ENCODE results near the gene CETP. TPM values are rescaled to one million over a fixed set of nuclear protein-coding genes. Genes with fewer than 3 reads are reported as not detected.

The CETP gene
- total RNA-seq, 1 donor = not detected

- no peak overlapping the region for H3K4me3 ChIP-seq (ENCODE audit: low read depth, low read length)
- no peak for TF ChIP-seq CTCF (IDR thresholded peaks at IDR 0.05; ENCODE audit: insufficient read depth, low read length)
- DNase-seq (ENCODE audit: low read depth) = no peak
Measured at GRCh38 chr16:57021757-57022156, 60.0 kb downstream of the CETP start.

GRCh38 chr16:57022445-57022844 is 60.7 kb downstream of the CETP start:
- no peak overlapping the region for H3K4me3 ChIP-seq (ENCODE audit: low read depth, low read length)
- no peak for TF ChIP-seq CTCF (IDR thresholded peaks at IDR 0.05; ENCODE audit: insufficient read depth, low read length)
- no peak for DNase-seq (ENCODE audit: low read depth)

- TF ChIP-seq CTCF (IDR thresholded peaks at IDR 0.05; ENCODE audit: insufficient read depth, low read length) = no peak
- no peak for DNase-seq (ENCODE audit: low read depth)
- no peak overlapping the region for H3K4me3 ChIP-seq (ENCODE audit: low read depth, low read length)
Measured at GRCh38 chr16:57023541-57024249, 61.9 kb downstream of the CETP start.

GRCh38 chr16:57024894-57025680 is 63.3 kb downstream of the CETP start:
- H3K4me3 ChIP-seq (ENCODE audit: low read depth, low read length) = no peak overlapping the region
- DNase-seq (ENCODE audit: low read depth) = no peak
- TF ChIP-seq CTCF (IDR thresholded peaks at IDR 0.05; ENCODE audit: insufficient read depth, low read length) = no peak

GRCh38 chr16:57025941-57026777 is 64.4 kb downstream of the CETP start:
- no peak for DNase-seq (ENCODE audit: low read depth)
- no peak overlapping the region for H3K4me3 ChIP-seq (ENCODE audit: low read depth, low read length)
- no peak for TF ChIP-seq CTCF (IDR thresholded peaks at IDR 0.05; ENCODE audit: insufficient read depth, low read length)

GRCh38 chr16:57026778-57027062 is 65.0 kb downstream of the CETP start:
- no peak overlapping the region for H3K4me3 ChIP-seq (ENCODE audit: low read depth, low read length)
- no peak for TF ChIP-seq CTCF (IDR thresholded peaks at IDR 0.05; ENCODE audit: insufficient read depth, low read length)
- DNase-seq (ENCODE audit: low read depth) = no peak

Measured in fibroblast of the aortic adventitia (primary cell).